Colonic mucosa (tissue), 4 donors: ENCODE data around the gene KCNMB4. TPM values are rescaled to one million over a fixed set of nuclear protein-coding genes. Genes with fewer than 3 reads are reported as not detected.
"Not testable (repeated sequence)": the region's sequence is repeated elsewhere in the genome, so short reads cannot be mapped to it uniquely, and the experiment has no call there.

Source experiments
- DNase-seq: peaks from one replicate; pipeline ENCODE4 v3.0.0-alpha.2; 2020
- H3K27ac ChIP-seq: fragments of 200-600 bp; one replicate; pipeline ENCODE4 v1.8.0; 2021
- H3K27me3 ChIP-seq: fragments of 200-600 bp; one replicate; pipeline ENCODE4 v1.8.0; 2021
- H3K36me3 ChIP-seq: fragments of 200-600 bp; one replicate; pipeline ENCODE4 v1.8.0; 2021
- H3K4me1 ChIP-seq: fragments of 200-600 bp; one replicate; pipeline ENCODE4 v1.8.0; 2021; ENCODE audit warnings: mild to moderate bottlenecking
- H3K4me3 ChIP-seq: fragments of 200-600 bp; one replicate; pipeline ENCODE4 v1.8.0; 2021
- H3K9ac ChIP-seq, 2 donors: one replicate each; pipeline ENCODE4 v1.7.0; 2013; ENCODE audit warnings: control low read depth in 2 of 2, low read depth in 2 of 2, low read length in 2 of 2
- H3K9me3 ChIP-seq: fragments of 200-600 bp; one replicate; pipeline ENCODE4 v1.8.0; 2021
- intact Hi-C: fragments of 100-400 bp; cut with DNase I; formaldehyde crosslinking; loops from one replicate; pipeline ENCODE4 v1.14.1; 2022
- total RNA-seq, 2 donors: library from RNA; stranded (reverse); fragmentation: NEBNext Ultra II Directional in 1 of 2; extraction: Animal tissue kit (Norgen Biotek cat#: 25700) in 1 of 2; gene quantifications; one replicate each; pipeline ENCODE4 v1.2.1, GENCODE V29; 2021
- TF ChIP-seq, protein P1 (sequence below): fragments of 200-600 bp; IDR thresholded peaks from one replicate; pipeline ENCODE4 v1.8.0; 2022; ENCODE audit warnings: antibody characterized with exemption, mild to moderate bottlenecking
- donor health status: healthy.
- donor health status: DM: no; HTN: no; CAD: no.
- donor health status: DM: no; HTN: no; CAD: no.

KCNMB4 gene
- total RNA-seq, 2 donors from 2014 or later: 0.35 to 1.3 TPM

DNA sequence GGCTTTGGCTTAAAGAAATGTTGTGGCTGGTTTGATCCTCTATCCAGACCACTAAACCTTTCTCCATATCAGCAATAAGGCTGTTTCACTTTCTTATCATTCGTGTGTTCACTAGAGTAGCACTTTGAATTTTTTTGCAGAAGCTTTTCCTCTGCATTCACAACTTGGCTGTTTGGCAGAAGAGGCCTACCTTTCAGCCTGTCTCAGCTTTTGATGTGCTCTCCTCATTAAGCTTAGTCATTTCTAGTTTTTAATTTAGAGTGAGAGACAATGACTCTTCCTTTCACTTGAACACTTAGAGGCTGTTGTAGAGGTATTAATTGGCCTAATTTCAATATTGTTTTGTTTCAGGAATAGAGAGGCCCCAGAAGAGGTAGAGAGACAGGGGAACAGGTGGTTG lies 13.8 kb downstream of the KCNMB4 start:
- H3K27ac ChIP-seq: no peak overlapping the region
- TF ChIP-seq, protein P1, sequence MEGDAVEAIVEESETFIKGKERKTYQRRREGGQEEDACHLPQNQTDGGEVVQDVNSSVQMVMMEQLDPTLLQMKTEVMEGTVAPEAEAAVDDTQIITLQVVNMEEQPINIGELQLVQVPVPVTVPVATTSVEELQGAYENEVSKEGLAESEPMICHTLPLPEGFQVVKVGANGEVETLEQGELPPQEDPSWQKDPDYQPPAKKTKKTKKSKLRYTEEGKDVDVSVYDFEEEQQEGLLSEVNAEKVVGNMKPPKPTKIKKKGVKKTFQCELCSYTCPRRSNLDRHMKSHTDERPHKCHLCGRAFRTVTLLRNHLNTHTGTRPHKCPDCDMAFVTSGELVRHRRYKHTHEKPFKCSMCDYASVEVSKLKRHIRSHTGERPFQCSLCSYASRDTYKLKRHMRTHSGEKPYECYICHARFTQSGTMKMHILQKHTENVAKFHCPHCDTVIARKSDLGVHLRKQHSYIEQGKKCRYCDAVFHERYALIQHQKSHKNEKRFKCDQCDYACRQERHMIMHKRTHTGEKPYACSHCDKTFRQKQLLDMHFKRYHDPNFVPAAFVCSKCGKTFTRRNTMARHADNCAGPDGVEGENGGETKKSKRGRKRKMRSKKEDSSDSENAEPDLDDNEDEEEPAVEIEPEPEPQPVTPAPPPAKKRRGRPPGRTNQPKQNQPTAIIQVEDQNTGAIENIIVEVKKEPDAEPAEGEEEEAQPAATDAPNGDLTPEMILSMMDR: no peak
- H3K4me3 ChIP-seq: no peak overlapping the region
- H3K27me3 ChIP-seq: no peaks in the 10 kb centered on the region
- no peaks in the 10 kb centered on the region for H3K9me3 ChIP-seq
- no peaks in the 10 kb centered on the region for H3K4me1 ChIP-seq
- no peak overlapping the region for H3K9ac ChIP-seq
- H3K36me3 ChIP-seq: no peaks in the 10 kb centered on the region
- intact Hi-C loops: no loop called here
- DNase-seq: no peak

DNA sequence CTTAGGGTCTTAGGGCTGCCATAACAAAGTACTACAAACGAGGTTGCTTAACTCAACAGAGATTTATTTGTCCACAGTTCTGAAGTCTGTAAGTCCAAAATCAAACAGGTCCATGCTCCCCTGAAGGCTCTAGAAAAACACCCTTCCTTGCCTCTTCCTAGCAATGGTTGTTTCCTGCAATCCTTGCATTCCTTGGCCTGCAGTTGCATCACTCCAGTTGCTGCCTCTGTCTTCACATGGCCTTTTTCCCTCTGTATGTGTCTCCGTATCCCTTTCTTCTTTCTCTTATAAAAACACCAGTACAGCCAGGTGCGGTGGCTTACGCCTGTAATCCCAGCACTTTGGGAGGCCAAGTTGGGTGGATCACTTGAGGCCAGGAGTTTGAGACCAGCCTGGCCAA lies 17.4 kb downstream of the KCNMB4 start:
- no peaks in the 10 kb centered on the region for H3K4me1 ChIP-seq
- H3K27ac ChIP-seq: no peak overlapping the region
- TF ChIP-seq, protein P1: no peak
- no peak overlapping the region for H3K4me3 ChIP-seq
- intact Hi-C loops: no loop called here
- no peak overlapping the region for H3K9ac ChIP-seq
- no peak for DNase-seq
- H3K27me3 ChIP-seq: no peaks in the 10 kb centered on the region
- H3K9me3 ChIP-seq: no peaks in the 10 kb centered on the region
- no peaks in the 10 kb centered on the region for H3K36me3 ChIP-seq

DNA sequence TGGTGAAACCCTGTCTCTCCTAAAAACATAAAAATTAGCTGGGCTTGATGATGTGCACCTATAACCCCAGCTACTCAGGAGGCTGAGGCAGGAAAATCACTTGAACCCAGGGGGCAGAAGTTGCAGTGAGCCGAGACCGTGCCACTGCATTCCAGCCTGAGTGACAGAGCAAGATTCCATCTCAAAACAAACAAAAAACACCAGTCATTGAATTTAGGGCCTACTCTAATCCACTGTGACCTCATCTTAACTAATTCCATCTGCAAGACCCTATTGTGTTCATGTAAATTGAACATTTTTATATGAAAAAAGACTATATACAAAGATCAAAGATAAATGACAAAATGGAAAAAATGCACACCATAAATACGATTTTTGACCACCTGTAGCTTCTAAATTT lies 17.8 kb downstream of the KCNMB4 start:
- Histone ChIP-seq H3K27ac (no peak overlapping the region), H3K9ac (no peak overlapping the region), H3K9me3 (no peaks in the 10 kb centered on the region), H3K27me3 (no peaks in the 10 kb centered on the region), H3K36me3 (no peaks in the 10 kb centered on the region), H3K4me3 (no peak overlapping the region), H3K4me1 (no peaks in the 10 kb centered on the region)
- intact Hi-C loops: no loop called here
- DNase-seq: no peak
- TF ChIP-seq, protein P1: no peak

DNA sequence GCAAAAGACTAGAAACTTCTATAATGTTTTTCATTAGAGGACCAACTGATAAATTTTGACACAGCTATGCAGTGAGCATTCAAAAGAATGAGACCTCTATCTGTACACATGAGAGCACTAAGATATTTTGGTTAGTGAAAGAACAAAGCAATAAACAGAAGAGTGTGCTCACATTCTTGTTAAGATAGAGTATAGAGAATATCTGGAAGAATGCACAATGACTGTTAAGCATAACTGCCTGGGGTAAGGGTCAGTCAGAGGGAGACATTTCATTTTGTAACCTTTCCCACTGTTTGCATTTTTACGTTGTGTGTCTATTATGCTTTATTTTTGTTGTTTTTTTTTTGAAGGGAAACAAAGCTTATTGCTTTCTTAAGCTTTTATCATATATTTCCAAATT lies 20.7 kb downstream of the KCNMB4 start:
- no peak overlapping the region for H3K27ac ChIP-seq
- no peaks in the 10 kb centered on the region for H3K27me3 ChIP-seq
- no peaks in the 10 kb centered on the region for H3K9me3 ChIP-seq
- TF ChIP-seq, protein P1: no peak
- no peak for DNase-seq
- H3K36me3 ChIP-seq: no peaks in the 10 kb centered on the region
- no peak overlapping the region for H3K4me3 ChIP-seq
- H3K9ac ChIP-seq: no peak overlapping the region
- intact Hi-C loops: no loop called here
- H3K4me1 ChIP-seq: no peaks in the 10 kb centered on the region

DNA sequence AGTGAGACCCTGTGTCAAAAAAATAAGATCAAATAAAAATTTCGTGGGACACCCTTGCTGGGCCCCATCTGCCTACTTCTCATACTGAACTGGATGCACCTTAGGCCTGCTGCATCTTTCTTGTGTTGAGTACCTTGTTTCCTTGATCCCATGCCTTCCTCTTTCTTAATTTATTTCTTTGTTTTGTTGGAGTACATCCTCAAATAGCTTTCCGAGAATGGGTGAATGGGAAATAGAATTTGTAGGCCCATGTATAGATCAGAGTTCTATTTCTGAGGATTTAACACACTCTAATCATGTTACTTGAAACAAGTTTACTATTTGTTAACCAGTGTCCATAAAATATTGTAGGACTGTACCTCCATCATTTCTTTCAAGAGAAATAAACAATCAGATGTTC lies 23.6 kb downstream of the KCNMB4 start:
- intact Hi-C loops: no loop called here
- Histone ChIP-seq H3K4me3 (no peak overlapping the region), H3K4me1 (no peaks in the 10 kb centered on the region), H3K9ac (no peak overlapping the region), H3K27ac (no peak overlapping the region), H3K36me3 (no peaks in the 10 kb centered on the region), H3K27me3 (no peaks in the 10 kb centered on the region), H3K9me3 (no peaks in the 10 kb centered on the region)
- no peak for DNase-seq
- TF ChIP-seq, protein P1: no peak

DNA sequence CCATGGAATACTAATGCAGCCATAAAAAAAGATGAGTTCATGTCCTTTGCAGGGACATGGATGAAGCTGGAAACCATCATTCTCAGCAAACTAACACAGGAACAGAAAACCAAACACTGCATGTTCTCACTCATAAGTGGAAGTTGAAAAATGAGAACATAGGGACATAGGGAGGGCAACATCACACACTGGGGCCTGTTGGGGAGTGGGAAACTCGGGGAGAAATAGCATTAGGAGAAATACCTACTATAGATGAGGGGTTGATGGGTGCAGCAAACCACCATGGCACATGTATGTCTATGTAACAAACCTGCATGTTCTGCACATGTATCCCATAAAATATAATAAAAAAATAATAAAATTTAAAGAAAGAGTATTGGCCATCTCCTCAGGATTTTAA lies 26.5 kb downstream of the KCNMB4 start:
- H3K4me3 ChIP-seq, H3K9me3 ChIP-seq, H3K9ac ChIP-seq, H3K27me3 ChIP-seq, H3K4me1 ChIP-seq, DNase-seq, H3K27ac ChIP-seq, intact Hi-C loops, H3K36me3 ChIP-seq: not testable (repeated sequence)
